Natural killer cell (primary cell): ENCODE results near the gene C18orf32. TPM values are rescaled to one million over a fixed set of nuclear protein-coding genes. Genes with fewer than 3 reads are reported as not detected.
"Not testable (repeated sequence)": the region's sequence is repeated elsewhere in the genome, so short reads cannot be mapped to it uniquely, and the experiment has no call there.

Source experiments
- ATAC-seq, 3 donors: fragments of 150-1000 bp in 2 of 3; fragments of 200-7000 bp in 1 of 3; cut with Tn5 transposase; 1 replicate in 1 of 3; 2 replicates in 2 of 3; pipeline ENCODE4 v1.10.0; 2021; ENCODE audit warnings: mild to moderate bottlenecking in 2 of 3, moderate library complexity in 2 of 3
- DNase-seq, 2 donors: peaks; one replicate each; pipeline versions ENCODE4 v3.0.0 to v3.0.0-alpha.2; 2013 to 2021; ENCODE audit warnings: mixed read lengths in 1 of 2
- H3K27ac ChIP-seq: one replicate; pipeline ENCODE4 v1.5.1; 2013; ENCODE audit warnings: mild to moderate bottlenecking, low read length
- H3K27me3 ChIP-seq: one replicate; pipeline ENCODE4 v1.6.1; 2013; ENCODE audit warnings: low read length; ENCODE audit not compliant: control insufficient read depth, insufficient read depth
- H3K36me3 ChIP-seq: one replicate; pipeline ENCODE4 v1.6.1; 2013; ENCODE audit warnings: low read length; ENCODE audit not compliant: control insufficient read depth, insufficient read depth
- H3K4me1 ChIP-seq: one replicate; pipeline ENCODE4 v1.6.1; 2013; ENCODE audit warnings: low read length; ENCODE audit not compliant: control insufficient read depth, insufficient read depth
- H3K4me3 ChIP-seq: one replicate; pipeline ENCODE4 v1.5.1; 2013; ENCODE audit warnings: low read length
- H3K9me3 ChIP-seq: one replicate; pipeline ENCODE4 v1.6.1; 2013; ENCODE audit warnings: low read length; ENCODE audit not compliant: control insufficient read depth, insufficient read depth
- H3K27ac Mint-ChIP-seq, 2 donors: one replicate each; pipeline ENCODE4 v1.8.0; 2022; ENCODE audit warnings: mild to moderate bottlenecking in 2 of 2, mixed read lengths in 2 of 2, moderate library complexity in 1 of 2
- H3K27me3 Mint-ChIP-seq, 2 donors: one replicate each; pipeline ENCODE4 v1.8.0; 2022; ENCODE audit warnings: low read depth in 2 of 2, mixed read lengths in 2 of 2
- H3K36me3 Mint-ChIP-seq: one replicate; pipeline ENCODE4 v1.8.0; 2022; ENCODE audit warnings: mixed read lengths
- H3K4me1 Mint-ChIP-seq, 2 donors: one replicate each; pipeline ENCODE4 v1.8.0; 2022; ENCODE audit warnings: mixed read lengths in 2 of 2
- H3K4me3 Mint-ChIP-seq: one replicate; pipeline ENCODE4 v1.8.0; 2022; ENCODE audit warnings: mild to moderate bottlenecking, moderate library complexity, mixed read lengths
- H3K9me3 Mint-ChIP-seq, 2 donors: one replicate each; pipeline ENCODE4 v1.8.0; 2022; ENCODE audit warnings: mixed read lengths in 2 of 2
- WGBS: methylation state at CpG from one replicate; pipeline ENCODE4 v1.1.7; 2013; ENCODE audit warnings: missing lambda C conversion rate; ENCODE audit not compliant: insufficient coverage; 5-methylcytosine and 5-hydroxymethylcytosine counted together
- intact Hi-C: fragments of 100-400 bp; cut with micrococcal nuclease; formaldehyde crosslinking; loops from one replicate; pipeline ENCODE4 v1.14.2; 2022
- total RNA-seq, 4 donors: library from RNA; stranded (reverse); fragments of 120-200 nt in 1 of 4; gene quantifications; one replicate each; pipeline versions ENCODE4 v1.2.3 to v1.2.4, GENCODE V29; 2013 to 2022
- TF ChIP-seq, protein P1 (sequence below): fragments of 200-600 bp; IDR thresholded peaks from one replicate; pipeline ENCODE4 v1.8.0; 2022; ENCODE audit warnings: antibody characterized with exemption

The C18orf32 gene
- total RNA-seq, 3 donors from 2014 or later (not counting 1 experiment from before 2014, with no cell fraction given), result 18.8 to 28.0 (median 23.9) TPM

DNA sequence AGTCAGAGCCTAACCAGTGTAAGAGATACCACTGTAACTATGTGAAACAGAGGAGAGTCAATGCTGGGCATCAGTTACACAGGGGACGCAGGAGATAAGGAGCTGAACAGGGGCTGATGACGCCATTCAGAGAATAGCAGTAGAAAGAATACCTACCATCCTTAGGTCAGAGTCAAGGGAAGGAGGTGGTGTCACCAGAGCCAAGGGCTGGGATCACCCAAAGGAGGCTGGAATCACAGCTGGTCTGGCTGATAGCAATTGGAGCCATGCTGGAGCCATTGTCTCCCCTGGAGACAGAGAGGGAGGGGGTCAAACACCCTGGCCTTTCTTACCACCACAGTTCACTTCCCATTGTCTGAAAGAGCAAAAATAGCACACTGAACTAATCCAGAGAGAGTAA is 37.3 kb upstream of the C18orf32 start:
- Histone ChIP-seq H3K4me1 (no peaks in the 10 kb centered on the region), H3K9me3 (no peaks in the 10 kb centered on the region), H3K27ac (no peak overlapping the region), H3K4me3 (no peak overlapping the region), H3K27me3 (no peaks in the 10 kb centered on the region), H3K36me3 (no peaks in the 10 kb centered on the region)
- intact Hi-C loops, result no loop called here
- Mint-ChIP-seq H3K27ac (no peak overlapping the region), H3K4me1 (no peaks in the 10 kb centered on the region), H3K9me3 (no peaks in the 10 kb centered on the region), H3K27me3 (peaks cover 6 to 10% of the 10 kb centered on the region in 2 donors), H3K36me3 (no peaks in the 10 kb centered on the region), H3K4me3 (no peak overlapping the region)
- ATAC-seq, result no peak
- TF ChIP-seq, protein P1, sequence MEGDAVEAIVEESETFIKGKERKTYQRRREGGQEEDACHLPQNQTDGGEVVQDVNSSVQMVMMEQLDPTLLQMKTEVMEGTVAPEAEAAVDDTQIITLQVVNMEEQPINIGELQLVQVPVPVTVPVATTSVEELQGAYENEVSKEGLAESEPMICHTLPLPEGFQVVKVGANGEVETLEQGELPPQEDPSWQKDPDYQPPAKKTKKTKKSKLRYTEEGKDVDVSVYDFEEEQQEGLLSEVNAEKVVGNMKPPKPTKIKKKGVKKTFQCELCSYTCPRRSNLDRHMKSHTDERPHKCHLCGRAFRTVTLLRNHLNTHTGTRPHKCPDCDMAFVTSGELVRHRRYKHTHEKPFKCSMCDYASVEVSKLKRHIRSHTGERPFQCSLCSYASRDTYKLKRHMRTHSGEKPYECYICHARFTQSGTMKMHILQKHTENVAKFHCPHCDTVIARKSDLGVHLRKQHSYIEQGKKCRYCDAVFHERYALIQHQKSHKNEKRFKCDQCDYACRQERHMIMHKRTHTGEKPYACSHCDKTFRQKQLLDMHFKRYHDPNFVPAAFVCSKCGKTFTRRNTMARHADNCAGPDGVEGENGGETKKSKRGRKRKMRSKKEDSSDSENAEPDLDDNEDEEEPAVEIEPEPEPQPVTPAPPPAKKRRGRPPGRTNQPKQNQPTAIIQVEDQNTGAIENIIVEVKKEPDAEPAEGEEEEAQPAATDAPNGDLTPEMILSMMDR, result no peak
- WGBS, result 100% methylated on average over 1 of the region's 2 CpGs
- no peak for DNase-seq

DNA sequence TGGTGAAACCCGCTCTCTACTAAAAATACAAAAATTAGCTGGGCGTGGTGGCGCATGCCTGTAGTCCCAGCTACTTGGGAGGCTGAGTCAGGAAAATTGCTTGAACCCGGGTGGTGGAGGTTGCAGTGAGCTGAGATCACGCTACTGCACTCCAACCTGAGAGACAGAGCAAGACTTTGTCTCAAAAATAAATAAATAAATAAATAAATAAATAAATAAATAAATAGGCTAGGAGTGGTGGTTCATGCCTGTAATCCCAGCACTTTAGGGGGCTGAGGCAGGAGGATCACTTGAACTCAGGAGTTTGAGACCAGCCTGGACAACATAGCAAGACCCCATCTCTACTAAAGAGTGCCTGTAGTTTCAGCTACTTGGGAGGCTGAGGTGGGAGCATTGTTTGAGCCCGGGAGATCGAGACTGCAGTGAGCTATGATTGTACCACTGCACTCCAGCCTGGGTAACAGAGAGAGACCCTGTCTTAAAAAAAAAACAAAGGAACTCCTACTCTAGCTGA is 36.6 kb upstream of the C18orf32 start:
- DNase-seq, H3K9me3 Mint-ChIP-seq, H3K27ac ChIP-seq, H3K27me3 Mint-ChIP-seq, H3K27ac Mint-ChIP-seq, H3K36me3 Mint-ChIP-seq, H3K36me3 ChIP-seq, H3K4me1 Mint-ChIP-seq, H3K27me3 ChIP-seq, H3K4me1 ChIP-seq, ATAC-seq, intact Hi-C loops, H3K9me3 ChIP-seq, H3K4me3 Mint-ChIP-seq, H3K4me3 ChIP-seq: not testable (repeated sequence)
- 95% methylated on average over 5 of the region's 7 CpGs for WGBS

DNA sequence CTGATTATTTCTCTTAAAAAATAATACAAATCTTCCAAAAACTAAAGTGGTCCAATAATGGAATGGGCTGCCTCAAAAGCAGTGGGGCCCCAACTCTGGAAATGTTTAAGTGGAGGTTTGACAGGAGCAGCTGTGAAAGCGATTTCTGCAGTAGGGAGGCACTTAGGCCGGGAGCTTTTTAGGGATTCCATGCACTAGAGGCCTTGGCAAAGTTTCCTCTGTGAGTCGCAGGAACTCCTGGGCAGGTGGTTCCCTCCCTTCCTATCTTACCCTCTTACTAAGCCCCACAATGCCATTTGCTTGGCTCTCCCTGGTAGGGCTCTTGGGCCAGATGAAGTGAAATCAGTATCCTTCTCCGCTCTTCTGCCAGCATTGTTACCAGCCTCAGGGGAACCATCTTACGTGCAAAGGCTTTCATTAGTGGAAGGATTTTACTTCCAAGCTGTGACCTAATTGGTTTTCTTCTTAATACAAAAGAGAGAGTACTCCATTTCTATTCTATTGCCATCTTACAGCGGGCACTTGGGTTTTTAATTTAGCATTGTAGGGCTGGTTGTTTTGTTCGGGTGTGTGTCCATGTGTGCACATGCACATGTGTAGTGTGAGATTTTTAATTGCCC is 34.3 kb upstream of the C18orf32 start:
- Mint-ChIP-seq H3K4me3 (no peak overlapping the region), H3K27ac (no peak overlapping the region), H3K4me1 (no peaks in the 10 kb centered on the region), H3K9me3 (no peaks in the 10 kb centered on the region), H3K27me3 (peaks cover 0 to 4% of the 10 kb centered on the region in 2 donors), H3K36me3 (no peaks in the 10 kb centered on the region)
- Histone ChIP-seq H3K9me3 (no peaks in the 10 kb centered on the region), H3K27me3 (no peaks in the 10 kb centered on the region), H3K36me3 (no peaks in the 10 kb centered on the region), H3K4me1 (no peaks in the 10 kb centered on the region), H3K4me3 (no peak overlapping the region), H3K27ac (no peak overlapping the region)
- no peak for DNase-seq
- TF ChIP-seq, protein P1, result no peak
- intact Hi-C loops, result no loop called here
- 93% methylated on average over 7 of the region's 7 CpGs for WGBS
- ATAC-seq, result no peak

DNA sequence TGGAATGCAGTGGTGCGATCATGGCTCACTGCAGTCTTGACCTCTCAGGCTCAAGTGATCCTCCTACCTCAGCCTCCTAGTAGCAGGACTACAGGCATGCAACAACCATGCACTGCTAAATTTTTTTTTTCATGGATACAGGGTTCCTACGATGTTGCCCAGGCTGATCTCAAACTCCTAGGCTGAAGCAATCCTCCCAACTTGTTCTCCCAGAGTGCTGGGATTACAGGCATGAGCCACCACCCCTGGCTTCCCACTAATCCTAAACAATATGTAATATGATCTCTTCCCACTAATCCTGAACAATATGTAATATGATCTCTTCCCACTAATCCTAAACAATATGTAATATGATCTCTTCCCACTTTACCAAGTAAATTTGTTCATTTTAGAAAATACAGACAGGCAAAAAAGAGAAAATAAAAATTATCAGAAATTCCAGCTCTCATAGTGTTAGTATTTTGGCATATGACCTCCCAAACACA is 33.7 kb upstream of the C18orf32 start:
- 95% methylated on average over 2 of the region's 2 CpGs for WGBS
- H3K27ac Mint-ChIP-seq, result no peak overlapping the region

More for the DNA sequence above, 33.7 kb upstream of the C18orf32 start:
- Histone ChIP-seq H3K27me3 (no peaks in the 10 kb centered on the region), H3K9me3 (no peaks in the 10 kb centered on the region), H3K27ac (no peak overlapping the region), H3K36me3 (no peaks in the 10 kb centered on the region), H3K4me3 (no peak overlapping the region), H3K4me1 (no peaks in the 10 kb centered on the region)
- H3K27me3 Mint-ChIP-seq, result peaks cover 0 to 4% of the 10 kb centered on the region in 2 donors
- no peaks in the 10 kb centered on the region for H3K9me3 Mint-ChIP-seq
- ATAC-seq (no peak), DNase-seq (no peak)
- TF ChIP-seq, protein P1, result no peak
- H3K4me1 Mint-ChIP-seq, result no peaks in the 10 kb centered on the region
- no peak overlapping the region for H3K4me3 Mint-ChIP-seq
- intact Hi-C loops, result no loop called here
- no peaks in the 10 kb centered on the region for H3K36me3 Mint-ChIP-seq
